GM19467 (cell line): ENCODE measurements around the gene MED29.

Experiments used
- ATAC-seq: cut with Tn5 transposase; IDR thresholded peaks from one replicate; pipeline ENCODE4 v1.9.1; 2021; ENCODE audit warnings: mild to moderate bottlenecking, moderate library complexity; ENCODE audit not compliant: unreplicated experiment

Gene MED29

GRCh38 chr19:39390751-39391437, at the start of gene MED29, which contains the start of gene PAF1:
Gene MED29, plus strand, starts transcription at chr19:39391378. Its CDS starts 45 bp downstream, at chr19:39391423.
Gene PAF1, minus strand, starts transcription at chr19:39391106. Its CDS starts 242 bp downstream, at chr19:39390864.
- peak; percentile 85 for ATAC-seq

DNA sequence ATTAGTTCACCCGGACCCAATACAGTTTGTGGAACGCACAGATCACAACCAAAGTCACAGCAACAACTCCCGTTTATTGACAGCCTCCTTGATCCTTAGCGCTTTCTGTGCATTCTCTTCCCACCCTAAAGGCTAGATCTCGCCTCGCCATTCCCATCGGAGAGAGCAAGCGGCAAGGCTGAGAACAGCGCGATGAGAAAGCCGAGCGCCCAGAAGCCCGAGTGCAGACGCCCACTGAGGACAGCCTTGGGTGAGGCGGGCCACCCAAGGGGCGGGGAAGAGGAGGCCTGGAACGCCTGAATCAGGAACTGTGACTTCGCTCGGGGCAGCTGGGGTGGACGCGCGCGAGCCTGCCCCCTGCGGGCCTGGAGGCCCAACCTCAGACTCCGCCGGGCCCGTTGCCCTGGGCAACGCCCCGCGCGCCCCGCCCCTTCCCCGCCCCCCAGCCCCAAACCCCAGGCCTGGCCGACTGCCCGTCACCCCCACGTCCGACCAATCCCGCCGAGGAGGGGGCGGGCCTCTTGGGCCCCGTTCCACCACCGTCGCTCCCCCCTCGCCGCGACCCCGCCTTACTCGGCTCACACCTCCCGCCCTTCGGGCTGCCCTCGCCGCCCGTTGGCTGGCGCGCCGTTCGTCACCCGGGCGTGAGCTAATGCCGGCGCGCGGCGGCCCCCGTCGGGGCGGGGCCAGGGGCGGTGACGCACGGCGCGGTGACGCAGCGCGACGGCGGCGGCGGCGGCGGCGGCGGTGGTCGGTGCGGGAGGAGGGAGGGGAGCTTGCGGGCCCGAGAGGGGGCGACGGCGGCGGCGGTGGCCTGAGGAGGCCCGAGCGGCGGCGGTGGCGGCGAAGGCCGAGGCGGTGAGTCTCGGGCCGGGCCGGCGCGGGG, 49.2 kb upstream of the MED29 start, which contains the start of gene SAMD4B:
TSS of gene SAMD4B (plus strand) at position 703 of the 886 bp plus-strand sequence. CDS start 14,473 bp downstream, outside the sequence.
- peak; percentile 84 for ATAC-seq

DNA sequence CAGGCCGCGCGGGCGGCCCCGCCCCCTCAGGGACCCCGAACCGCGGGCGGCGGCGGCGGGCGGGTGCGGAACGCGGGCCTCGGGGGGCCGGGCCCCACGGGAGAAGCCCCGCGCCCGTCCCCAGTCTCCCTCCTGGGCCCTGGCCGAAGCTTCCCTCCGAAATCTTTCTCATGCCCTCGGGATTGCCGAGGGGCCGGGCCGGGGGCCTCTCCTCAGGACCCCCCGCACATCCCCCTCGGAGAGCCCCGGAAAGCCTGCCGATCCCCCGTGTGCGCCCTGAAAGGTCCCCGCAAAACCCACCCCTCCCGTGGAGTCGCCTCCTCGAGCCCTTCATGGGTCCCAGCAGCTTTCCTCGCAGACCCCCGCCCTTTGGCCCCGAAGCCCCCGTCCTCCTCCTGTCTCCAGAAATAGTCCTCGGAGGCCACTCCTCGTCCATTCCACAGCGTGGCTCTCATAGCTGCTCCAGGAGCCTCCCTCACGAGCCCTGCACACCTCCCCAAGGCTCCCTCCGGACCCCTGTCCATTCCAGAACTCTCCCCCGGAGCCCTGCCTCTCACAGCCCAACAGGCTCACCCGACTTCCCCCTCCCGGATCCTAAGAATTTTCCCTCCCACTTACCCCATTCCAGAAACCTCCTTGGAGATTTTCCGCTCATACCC, 48.4 kb upstream of the MED29 start:
- ATAC-seq = peak; percentile 3

DNA sequence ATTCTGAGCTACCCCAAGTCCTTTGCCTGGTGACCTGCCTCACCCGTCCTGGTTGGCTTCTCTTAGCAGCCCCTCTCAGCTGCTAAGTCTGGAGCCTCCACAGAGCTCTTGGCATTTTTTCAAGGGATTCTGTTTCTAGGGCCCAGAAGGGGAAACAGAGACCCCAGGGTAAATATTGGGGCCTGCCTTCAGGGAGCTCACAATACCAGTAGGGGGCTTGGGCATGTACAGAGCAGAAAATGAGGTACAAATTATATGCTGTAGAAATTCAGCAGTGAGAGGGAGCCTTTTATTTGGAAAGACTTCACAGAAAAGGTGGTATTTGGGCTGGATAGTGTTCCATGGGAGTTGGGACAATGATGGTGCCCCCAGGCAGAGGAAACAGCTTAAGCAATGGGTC, 45.2 kb upstream of the MED29 start:
- no peak for ATAC-seq

- ATAC-seq = no peak
Observed at GRCh38 chr19:39347332-39348164, 43.6 kb upstream of the MED29 start.

GRCh38 chr19:39349326-39349725, 41.9 kb upstream of the MED29 start:
- ATAC-seq = no peak

DNA sequence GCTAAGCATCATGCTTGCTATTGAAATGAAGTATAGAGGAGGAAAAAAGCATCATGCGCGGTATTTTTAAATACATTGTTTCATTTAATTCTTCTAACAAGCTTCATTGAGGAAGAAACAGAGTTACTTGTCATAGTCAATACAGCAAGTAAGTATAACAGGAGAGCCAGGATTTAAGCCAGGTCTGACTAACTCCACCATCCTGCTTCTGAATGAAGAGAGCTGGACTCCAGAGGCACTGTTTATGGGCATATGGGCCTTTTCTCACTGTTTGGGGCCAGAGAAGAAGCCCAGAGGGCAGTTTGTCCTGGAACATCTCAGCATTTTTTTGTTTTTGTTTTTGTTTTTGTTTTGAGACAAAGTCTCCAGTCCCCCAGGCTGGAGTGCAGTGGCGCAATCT, 41.0 kb upstream of the MED29 start:
- ATAC-seq = no peak

DNA sequence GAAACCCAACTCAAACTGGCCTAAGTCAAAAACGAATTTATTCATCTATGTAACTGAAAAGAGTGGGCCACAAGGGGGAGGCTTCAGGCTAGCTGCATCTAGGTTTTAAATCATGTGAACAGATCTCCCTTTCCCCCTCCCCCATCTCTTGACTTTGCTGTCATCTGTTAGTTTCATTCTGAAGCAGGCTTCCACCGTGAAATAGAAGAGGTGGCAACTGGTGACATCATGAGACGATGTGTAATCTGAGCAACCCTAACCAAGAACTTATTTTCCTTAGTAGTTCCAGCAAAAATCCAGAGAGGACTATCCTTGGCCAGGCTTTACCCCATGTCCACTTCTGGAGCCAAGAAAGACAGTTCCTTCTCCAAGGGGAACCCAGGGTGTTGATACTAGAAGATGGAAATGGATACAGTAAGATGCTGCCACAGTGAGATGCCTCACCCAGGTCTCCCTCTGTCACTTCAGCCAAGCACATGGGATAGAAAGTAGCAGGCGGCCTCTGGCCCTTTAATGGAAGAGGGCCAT, 39.6 kb upstream of the MED29 start:
- peak; percentile 54 for ATAC-seq

- no peak for ATAC-seq
Observed at GRCh38 chr19:39352381-39353255, 38.6 kb upstream of the MED29 start.

DNA sequence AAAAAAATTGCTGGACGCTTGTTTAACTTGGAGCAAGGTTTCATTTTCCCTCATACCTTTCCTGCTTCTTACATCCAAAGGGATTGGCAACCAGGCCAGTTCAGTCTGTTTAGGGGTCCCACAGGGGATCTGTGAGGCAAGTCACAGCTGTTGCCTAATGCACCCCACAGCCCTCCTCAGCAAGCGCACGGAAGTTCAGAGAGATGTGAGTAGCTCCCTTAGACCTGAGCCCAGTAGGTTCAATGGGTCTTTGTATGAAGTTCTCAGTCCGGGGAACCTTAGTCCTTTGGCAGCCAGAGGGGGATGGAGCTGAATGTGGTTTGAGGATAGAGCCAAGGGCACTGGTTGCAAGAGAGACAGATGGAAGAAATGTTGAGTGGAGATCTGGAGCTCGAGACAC, 35.9 kb upstream of the MED29 start:
- no peak for ATAC-seq

DNA sequence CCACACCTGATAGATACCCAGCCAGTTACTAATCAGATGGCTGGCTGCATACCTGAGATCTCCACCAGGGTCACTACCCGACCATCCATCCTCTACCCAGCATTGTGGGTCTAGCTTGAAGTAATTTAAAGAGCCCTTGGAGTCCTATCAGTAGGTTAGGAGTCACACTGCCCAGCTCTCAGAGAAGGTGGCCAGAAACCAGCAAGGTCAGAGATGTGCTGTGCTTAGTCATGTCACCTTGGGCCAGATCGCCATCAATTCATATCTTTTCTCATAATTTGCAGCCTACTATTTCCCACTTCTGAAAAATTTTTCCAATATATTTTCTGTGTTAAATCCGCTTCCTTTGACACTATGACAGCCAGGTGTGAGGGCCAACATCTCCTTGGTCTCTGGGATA, 35.1 kb upstream of the MED29 start:
- ATAC-seq = no peak

- ATAC-seq = no peak
Observed at GRCh38 chr19:39356647-39357046, 34.5 kb upstream of the MED29 start.

DNA sequence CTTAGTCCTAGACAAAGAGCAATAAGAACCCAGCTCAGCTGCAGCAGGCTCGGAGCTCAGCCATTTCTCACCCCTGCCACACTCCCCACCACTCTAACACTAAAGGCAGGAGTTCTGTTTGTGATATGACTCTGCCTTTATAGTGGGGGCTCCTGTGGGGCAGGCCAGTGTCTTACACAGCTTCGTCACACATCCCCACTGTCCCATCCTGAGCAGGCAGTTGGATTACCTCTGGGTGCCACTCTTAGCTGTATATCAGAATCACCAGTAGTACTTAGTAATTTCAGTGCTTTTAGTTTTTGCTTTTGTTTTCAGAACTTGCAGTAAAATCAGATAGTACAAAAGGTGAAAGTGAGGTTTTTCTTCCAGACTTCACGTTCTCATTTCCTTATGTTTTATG, 32.2 kb upstream of the MED29 start:
- no peak for ATAC-seq

DNA sequence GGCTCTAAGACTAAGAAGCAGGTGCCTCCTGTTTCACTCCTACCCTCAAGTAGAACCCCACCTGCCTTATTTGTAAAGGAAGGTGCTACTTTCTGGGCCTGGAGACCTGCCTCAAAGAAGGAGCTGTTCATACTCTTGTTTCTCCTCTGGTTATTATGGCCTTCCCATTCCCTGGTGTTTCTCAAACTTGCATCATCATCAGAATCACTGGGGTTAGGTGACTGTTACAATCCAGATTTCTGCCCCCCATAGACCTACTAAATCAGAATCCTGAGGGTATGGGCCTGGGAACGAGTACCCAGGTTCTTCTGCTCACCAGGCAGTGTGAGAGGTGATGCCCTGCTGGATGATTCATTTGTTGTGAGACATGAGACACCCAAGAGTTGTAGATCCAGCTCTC, 30.6 kb upstream of the MED29 start:
- ATAC-seq = no peak

DNA sequence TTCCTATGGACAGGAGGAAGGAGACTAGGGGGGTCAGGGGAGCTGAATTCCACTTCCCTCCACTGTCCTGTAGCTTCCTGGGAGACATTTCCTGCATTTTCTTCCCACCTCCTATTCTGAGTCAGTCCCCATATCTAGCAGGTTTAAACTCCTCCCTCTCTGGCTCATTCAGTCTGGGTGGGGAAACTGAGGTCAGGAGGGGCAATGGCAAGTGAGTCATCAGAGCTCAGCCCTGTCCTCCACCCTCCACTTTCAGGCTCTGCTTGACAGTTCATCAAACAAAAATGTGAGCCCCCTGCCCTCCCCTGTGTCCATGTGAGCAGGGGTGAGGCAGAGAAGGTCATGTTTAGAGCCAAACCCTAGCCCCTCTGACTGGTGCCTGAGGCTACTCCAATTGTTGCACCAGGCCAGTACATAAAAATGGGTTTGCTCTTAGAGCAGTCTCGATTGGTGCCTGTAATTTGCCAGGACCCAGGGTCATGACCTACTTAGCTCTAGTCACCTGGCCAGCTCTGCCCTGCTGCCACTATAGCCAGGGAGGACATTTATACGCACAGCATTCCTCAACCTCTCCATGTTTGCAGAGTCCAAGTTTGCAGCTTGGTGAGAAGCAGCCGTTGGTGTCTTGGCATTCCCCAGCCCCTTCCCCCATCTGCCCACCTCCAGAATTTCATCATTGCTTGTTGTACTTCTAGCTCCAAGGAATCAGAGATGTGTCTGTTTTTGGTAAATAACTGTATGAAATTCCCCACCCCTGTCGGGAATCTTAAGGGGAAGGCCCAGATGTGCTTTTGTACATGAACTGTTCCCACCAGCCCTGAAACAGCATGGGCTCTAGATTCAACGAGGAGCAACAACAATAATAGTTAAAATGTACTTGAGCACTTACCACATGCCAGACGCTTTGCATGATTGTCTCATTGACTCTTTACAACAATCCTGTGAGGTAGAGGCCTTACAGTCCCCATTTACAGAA, 28.2 kb upstream of the MED29 start:
- ATAC-seq = no peak

DNA sequence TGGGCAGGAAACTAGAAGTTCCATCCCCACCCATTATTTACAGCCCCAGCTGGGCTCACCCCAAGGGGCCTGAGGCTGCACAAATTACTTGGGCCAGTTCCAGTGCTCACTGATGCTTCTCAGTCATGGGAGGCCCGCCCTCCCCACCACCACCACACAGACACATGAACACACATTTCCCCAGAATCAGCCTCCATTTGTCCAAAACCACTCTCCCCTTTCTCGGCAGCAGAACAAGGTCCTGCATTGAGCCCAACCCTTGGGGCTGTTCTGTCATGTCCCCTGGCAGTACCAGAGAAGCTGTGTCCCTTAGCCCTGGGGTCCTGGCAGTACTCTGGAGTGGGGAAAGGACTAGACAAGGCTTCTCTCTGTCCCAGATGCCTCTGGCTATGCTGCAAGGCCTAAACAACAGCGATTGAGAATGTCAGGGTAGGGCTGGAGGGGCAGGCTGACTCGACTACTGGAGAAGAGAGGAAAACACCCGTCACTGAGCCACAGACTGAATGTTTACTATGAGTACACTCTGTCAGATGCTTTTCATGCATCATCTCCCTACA, 27.2 kb upstream of the MED29 start:
- ATAC-seq = no peak

DNA sequence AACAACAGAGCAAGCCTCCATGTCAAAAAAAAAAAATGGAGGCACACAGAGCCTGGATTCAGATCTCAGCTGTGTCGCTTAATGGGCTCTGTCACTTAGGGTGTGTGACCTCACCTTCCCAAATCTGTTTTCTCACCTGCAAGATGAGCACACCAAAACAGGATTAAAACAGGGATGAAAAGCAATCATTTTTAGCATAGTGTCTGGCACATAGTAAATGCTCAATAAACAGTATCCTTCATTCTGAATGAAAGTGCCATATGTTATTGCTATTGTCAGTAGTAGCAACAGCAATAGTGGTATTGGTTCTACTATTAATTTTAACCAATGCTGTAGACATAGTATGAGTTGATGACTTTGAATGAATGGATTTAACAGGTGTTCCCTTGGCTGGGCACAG, 25.6 kb upstream of the MED29 start:
- ATAC-seq = no peak

GRCh38 chr19:39369200-39369599, 22.0 kb upstream of the MED29 start:
- ATAC-seq = no peak
